IPS-15b (cell line): Measurements from ENCODE around the gene APC2.
"Not testable (repeated sequence)": the region's sequence is repeated elsewhere in the genome, so short reads cannot be mapped to it uniquely, and the experiment has no call there.

ENCODE experiments used
- H3K27me3 ChIP-seq: one replicate; pipeline ENCODE4 v1.6.1; 2013; ENCODE audit warnings: low read length; ENCODE audit not compliant: control insufficient read depth, insufficient read depth
- H3K36me3 ChIP-seq: one replicate; pipeline ENCODE4 v1.6.1; 2013; ENCODE audit warnings: low read length; ENCODE audit not compliant: control insufficient read depth, insufficient read depth
- H3K4me1 ChIP-seq: one replicate; pipeline ENCODE4 v1.6.1; 2013; ENCODE audit warnings: mild to moderate bottlenecking, low read length; ENCODE audit not compliant: control insufficient read depth, insufficient read depth
- H3K4me3 ChIP-seq: one replicate; pipeline ENCODE4 v1.5.1; 2013; ENCODE audit warnings: low read depth, low read length
- H3K9ac ChIP-seq: one replicate; pipeline ENCODE4 v1.6.1; 2013; ENCODE audit warnings: low read depth, mild to moderate bottlenecking, low read length
- H3K9me3 ChIP-seq: one replicate; pipeline ENCODE4 v1.6.1; 2013; ENCODE audit warnings: mild to moderate bottlenecking, low read length; ENCODE audit not compliant: control insufficient read depth, insufficient read depth

Gene APC2

GRCh38 chr19:1513499-1514294 lies 63.8 kb downstream of the APC2 start:
- Histone ChIP-seq H3K9me3 (no peaks in the 10 kb centered on the region), H3K9ac (no peak overlapping the region), H3K4me1 (peaks cover 2% of the 10 kb centered on the region), H3K4me3 (peak overlapping the region; percentile 26), H3K27me3 (peaks cover 14% of the 10 kb centered on the region), H3K36me3 (no peaks in the 10 kb centered on the region)

- peaks cover 2% of the 10 kb centered on the region for H3K4me1 ChIP-seq
- H3K27me3 ChIP-seq = peaks cover 14% of the 10 kb centered on the region
- no peaks in the 10 kb centered on the region for H3K9me3 ChIP-seq
- no peak overlapping the region for H3K4me3 ChIP-seq
- H3K36me3 ChIP-seq = no peaks in the 10 kb centered on the region
- no peak overlapping the region for H3K9ac ChIP-seq
These were observed 64.4 kb downstream of the APC2 start for GRCh38 chr19:1514295-1514661.

- H3K9ac ChIP-seq = no peak overlapping the region
- no peaks in the 10 kb centered on the region for H3K36me3 ChIP-seq
- no peaks in the 10 kb centered on the region for H3K9me3 ChIP-seq
- H3K4me3 ChIP-seq = no peak overlapping the region
- H3K27me3 ChIP-seq = peaks cover 10% of the 10 kb centered on the region
- H3K4me1 ChIP-seq = peaks cover 2% of the 10 kb centered on the region
These were observed 65.2 kb downstream of the APC2 start for GRCh38 chr19:1514986-1515721.

- peaks cover 9% of the 10 kb centered on the region for H3K27me3 ChIP-seq
- no peaks in the 10 kb centered on the region for H3K36me3 ChIP-seq
- H3K9me3 ChIP-seq = no peaks in the 10 kb centered on the region
- H3K9ac ChIP-seq = no peak overlapping the region
- H3K4me1 ChIP-seq = peaks cover 2% of the 10 kb centered on the region
- H3K4me3 ChIP-seq = no peak overlapping the region
These were observed 66.5 kb downstream of the APC2 start for GRCh38 chr19:1516395-1516753.

- Histone ChIP-seq H3K27me3 (peaks cover 14% of the 10 kb centered on the region), H3K4me3 (no peak overlapping the region), H3K9ac (no peak overlapping the region), H3K4me1 (no peaks in the 10 kb centered on the region), H3K36me3 (no peaks in the 10 kb centered on the region), H3K9me3 (no peaks in the 10 kb centered on the region)
These were observed 68.5 kb downstream of the APC2 start for GRCh38 chr19:1518471-1518870.

GRCh38 chr19:1519802-1520201 lies 69.9 kb downstream of the APC2 start:
- H3K9me3 ChIP-seq, H3K36me3 ChIP-seq, H3K4me3 ChIP-seq, H3K4me1 ChIP-seq, H3K9ac ChIP-seq: not testable (repeated sequence)
- H3K27me3 ChIP-seq = peaks cover 18% of the 10 kb centered on the region

GRCh38 chr19:1520203-1520780 lies 70.4 kb downstream of the APC2 start:
- peaks cover 20% of the 10 kb centered on the region for H3K27me3 ChIP-seq
- H3K9me3 ChIP-seq = no peaks in the 10 kb centered on the region
- no peaks in the 10 kb centered on the region for H3K36me3 ChIP-seq
- H3K9ac ChIP-seq = no peak overlapping the region
- H3K4me3 ChIP-seq = no peak overlapping the region
- H3K4me1 ChIP-seq = no peaks in the 10 kb centered on the region

GRCh38 chr19:1521636-1522035 lies 71.7 kb downstream of the APC2 start:
- Histone ChIP-seq H3K9me3 (no peaks in the 10 kb centered on the region), H3K27me3 (peaks cover 21% of the 10 kb centered on the region), H3K4me1 (no peaks in the 10 kb centered on the region), H3K9ac (no peak overlapping the region), H3K4me3 (no peak overlapping the region), H3K36me3 (no peaks in the 10 kb centered on the region)

- no peaks in the 10 kb centered on the region for H3K9me3 ChIP-seq
- no peak overlapping the region for H3K4me3 ChIP-seq
- no peaks in the 10 kb centered on the region for H3K4me1 ChIP-seq
- H3K27me3 ChIP-seq = peaks cover 21% of the 10 kb centered on the region
- H3K9ac ChIP-seq = no peak overlapping the region
- H3K36me3 ChIP-seq = no peaks in the 10 kb centered on the region
These were observed 72.1 kb downstream of the APC2 start for GRCh38 chr19:1522061-1522460.

- H3K9ac ChIP-seq = no peak overlapping the region
- peaks cover 21% of the 10 kb centered on the region for H3K27me3 ChIP-seq
- H3K4me1 ChIP-seq = no peaks in the 10 kb centered on the region
- H3K36me3 ChIP-seq = no peaks in the 10 kb centered on the region
- H3K9me3 ChIP-seq = no peaks in the 10 kb centered on the region
- no peak overlapping the region for H3K4me3 ChIP-seq
These were observed 72.9 kb downstream of the APC2 start for GRCh38 chr19:1522838-1523237.
